Measurements from ENCODE around the gene ADAM17. TPM values are rescaled to one million over a fixed set of nuclear protein-coding genes. Genes with fewer than 3 reads are reported as not detected.
A peak's percentile ranks its signal among the peaks of the same experiment; 100 is the strongest.
"Not testable (repeated sequence)": the region's sequence is repeated elsewhere in the genome, so short reads cannot be mapped to it uniquely, and the experiment has no call there.

ADAM17 gene
- total RNA-seq, 1 donor = 59.2 TPM

DNA sequence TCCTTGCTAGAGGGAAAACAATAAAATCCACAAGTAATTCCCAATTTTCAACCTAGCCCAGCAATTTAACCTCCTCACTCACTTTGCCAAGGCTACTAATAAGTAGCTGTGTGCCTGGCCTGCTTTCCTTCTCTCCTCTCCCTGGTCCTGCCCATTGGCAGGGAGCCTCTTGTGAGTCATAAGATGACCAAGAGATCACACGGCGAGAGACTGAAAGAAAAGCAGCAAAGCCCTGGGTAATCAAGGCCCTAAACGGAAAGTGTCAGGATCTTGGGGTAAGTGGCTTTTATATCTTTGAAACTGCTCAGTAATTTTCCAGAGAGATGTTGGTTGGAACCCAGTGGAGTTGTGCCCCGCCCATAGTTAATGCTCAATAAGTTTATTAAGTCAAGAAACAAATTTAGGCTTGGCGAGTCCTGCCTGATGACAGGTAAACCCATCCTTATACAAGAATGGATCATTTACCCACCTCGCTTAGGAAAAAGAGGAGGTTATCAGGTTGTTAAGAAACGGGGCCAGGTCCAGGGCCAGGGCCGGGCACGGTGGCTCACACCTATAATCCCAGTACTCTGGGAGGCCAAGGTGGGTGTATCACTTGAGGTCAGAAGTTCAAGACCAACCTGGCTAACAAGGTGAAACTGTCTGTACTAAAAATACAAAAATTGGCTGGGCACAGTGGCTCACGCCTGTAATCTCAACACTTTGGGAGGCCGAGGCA lies 10.0 kb upstream of the ADAM17 start:
- TF ChIP-seq, protein P1, sequence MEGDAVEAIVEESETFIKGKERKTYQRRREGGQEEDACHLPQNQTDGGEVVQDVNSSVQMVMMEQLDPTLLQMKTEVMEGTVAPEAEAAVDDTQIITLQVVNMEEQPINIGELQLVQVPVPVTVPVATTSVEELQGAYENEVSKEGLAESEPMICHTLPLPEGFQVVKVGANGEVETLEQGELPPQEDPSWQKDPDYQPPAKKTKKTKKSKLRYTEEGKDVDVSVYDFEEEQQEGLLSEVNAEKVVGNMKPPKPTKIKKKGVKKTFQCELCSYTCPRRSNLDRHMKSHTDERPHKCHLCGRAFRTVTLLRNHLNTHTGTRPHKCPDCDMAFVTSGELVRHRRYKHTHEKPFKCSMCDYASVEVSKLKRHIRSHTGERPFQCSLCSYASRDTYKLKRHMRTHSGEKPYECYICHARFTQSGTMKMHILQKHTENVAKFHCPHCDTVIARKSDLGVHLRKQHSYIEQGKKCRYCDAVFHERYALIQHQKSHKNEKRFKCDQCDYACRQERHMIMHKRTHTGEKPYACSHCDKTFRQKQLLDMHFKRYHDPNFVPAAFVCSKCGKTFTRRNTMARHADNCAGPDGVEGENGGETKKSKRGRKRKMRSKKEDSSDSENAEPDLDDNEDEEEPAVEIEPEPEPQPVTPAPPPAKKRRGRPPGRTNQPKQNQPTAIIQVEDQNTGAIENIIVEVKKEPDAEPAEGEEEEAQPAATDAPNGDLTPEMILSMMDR (IDR thresholded peaks at IDR 0.05; ENCODE audit: insufficient read depth, low read depth, low read length) = no peak
- peak; percentile 97 for DNase-seq (ENCODE audit: low read depth)
- H3K4me3 ChIP-seq (ENCODE audit: low read depth, low read length) = no peak overlapping the region

DNA sequence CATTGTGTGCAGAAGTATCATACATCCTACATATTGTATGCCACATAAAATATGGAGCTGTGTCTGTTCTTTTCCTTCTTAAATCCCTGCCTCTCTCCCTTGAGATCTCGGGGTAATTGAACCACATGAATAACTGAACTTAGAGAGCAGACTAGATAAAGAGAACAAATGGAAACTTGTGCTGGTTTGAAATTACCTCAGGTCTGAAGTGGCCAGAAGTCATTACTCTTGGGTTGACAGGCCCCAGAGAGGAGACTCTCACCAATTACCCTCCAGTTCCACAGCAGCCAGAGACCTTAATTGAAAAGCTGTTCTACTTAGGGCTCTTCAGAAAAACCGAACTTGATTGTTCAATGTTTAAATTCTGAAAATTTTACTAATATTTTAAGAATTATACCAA lies 5.0 kb upstream of the ADAM17 start:
- TF ChIP-seq, protein P1 (IDR thresholded peaks at IDR 0.05; ENCODE audit: insufficient read depth, low read depth, low read length) = no peak
- no peak overlapping the region for H3K4me3 ChIP-seq (ENCODE audit: low read depth, low read length)
- no peak for DNase-seq (ENCODE audit: low read depth)

DNA sequence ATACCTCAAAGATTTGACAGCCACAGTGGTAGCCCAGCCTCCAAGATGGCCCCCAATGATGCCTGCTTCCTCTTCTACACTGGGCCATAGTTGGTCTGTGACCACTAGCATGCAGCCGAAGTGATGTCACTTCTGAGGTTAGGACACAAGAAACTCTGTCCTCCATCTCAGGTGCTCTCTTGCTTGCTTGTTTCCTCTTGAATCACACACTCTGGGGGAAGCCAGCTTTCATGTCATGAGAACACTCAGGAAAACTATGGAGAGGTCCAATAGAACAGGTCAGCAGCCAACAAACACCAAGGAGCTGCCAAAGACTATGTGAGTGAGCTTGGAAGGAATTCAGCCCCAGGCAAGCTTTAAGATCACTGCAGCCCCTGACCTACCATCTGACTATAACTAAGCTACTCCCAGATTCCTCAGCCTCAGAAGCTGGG lies 3.3 kb upstream of the ADAM17 start:
- no peak overlapping the region for H3K4me3 ChIP-seq (ENCODE audit: low read depth, low read length)
- TF ChIP-seq, protein P1 (IDR thresholded peaks at IDR 0.05; ENCODE audit: insufficient read depth, low read depth, low read length) = no peak
- DNase-seq (ENCODE audit: low read depth) = peak; percentile 89

DNA sequence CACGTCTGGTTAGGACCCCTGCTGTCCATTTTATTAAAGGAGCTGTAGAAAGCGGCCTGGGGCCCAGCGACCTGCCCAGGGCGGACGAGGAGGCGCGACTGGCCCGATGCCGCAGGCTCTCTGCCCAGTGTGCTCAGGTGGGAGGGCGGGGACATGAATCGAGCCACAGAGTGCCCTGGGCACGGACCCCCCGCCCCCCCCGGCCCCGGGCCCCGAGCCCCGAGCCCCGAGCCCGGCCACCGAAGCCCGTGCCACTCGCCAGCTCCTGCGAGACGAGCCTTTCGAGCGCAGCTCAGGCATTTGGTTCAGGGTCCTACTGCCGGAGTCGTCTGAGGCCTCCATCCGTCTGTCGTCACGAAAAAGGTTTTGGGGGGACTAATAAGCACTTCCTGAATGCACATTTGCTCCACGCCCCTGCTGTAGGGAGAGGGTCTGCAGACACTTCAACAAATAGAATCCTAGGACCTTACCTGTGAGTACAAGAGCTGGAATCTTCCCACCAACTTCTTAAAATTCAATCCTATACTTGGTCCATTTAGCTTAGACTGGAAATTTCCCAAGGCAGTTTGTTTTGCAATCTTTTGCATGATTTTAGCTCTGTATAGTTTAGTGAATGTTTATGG lies 602 bp upstream of the ADAM17 start:
- TF ChIP-seq, protein P1 (IDR thresholded peaks at IDR 0.05; ENCODE audit: insufficient read depth, low read depth, low read length) = no peak
- peak overlapping the region; percentile 86 for H3K4me3 ChIP-seq (ENCODE audit: low read depth, low read length)
- peak; percentile 70 for DNase-seq (ENCODE audit: low read depth)

DNA sequence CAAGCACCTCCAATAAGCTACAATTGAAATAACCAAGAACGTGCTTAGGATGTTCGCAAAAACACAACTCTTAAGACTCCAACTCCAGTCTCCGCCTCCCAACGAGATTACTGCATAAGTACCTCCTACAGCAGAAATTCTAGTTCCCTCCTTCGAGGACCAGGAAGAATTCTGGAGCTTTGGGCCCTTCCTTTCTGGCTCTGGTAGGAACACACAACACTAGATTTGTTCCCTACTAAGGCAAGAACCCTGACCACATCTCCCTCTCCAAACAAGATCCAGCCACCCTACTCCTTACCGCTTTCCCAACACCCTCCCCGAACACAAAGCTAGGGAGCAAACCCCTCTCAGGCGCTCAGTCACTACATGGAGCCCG lies 721 bp downstream of the ADAM17 start:
- DNase-seq (ENCODE audit: low read depth) = peak; percentile 90
- TF ChIP-seq, protein P1 (IDR thresholded peaks at IDR 0.05; ENCODE audit: insufficient read depth, low read depth, low read length) = no peak
- peak overlapping the region; percentile 86 for H3K4me3 ChIP-seq (ENCODE audit: low read depth, low read length)

DNA sequence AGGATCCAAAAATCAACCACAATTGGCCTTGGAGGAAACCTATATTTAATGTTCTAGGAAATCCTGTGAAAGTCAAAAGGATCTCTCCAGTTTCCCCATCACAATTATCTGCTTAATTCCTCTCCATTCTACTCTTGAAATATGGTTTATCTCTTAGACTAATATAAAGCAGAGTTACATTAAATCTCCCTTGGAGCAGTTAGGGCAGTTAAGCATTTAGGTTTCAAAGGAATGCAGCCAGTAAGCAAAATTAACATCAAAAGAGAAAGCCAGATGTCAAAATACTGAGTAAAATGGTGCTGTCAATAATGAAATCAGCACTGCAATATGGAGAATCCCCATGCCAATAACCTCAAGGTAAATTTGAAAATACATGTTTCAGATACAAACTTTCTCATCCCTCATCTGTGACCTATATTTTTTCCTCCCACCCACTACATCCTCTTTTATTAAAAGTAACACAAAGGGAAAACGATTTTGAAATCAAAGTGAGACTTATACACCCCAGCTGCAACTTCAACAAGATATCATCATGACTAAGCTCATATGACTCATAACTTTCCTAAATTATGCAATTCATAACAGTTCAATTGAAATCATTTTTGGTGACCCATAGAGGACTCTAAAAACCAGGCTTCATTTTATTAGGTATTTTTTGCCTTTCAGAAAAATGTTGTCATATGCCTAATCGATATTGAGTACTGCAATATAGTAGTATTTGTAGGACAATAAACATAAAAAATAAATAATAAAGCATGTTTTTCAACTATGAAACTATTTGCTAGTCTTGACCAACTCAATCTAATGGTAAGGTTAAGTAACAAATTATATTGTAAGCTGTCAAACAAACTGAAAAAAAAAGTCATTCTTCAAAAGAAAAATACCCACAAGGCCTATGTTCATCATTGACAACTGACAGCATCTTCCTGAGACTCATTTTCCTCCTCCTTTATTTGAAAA lies 3.1 kb downstream of the ADAM17 start:
- DNase-seq (ENCODE audit: low read depth) = peak; percentile 92
- H3K4me3 ChIP-seq (ENCODE audit: low read depth, low read length) = peak overlapping the region; percentile 24
- TF ChIP-seq, protein P1 (IDR thresholded peaks at IDR 0.05; ENCODE audit: insufficient read depth, low read depth, low read length) = no peak

DNA sequence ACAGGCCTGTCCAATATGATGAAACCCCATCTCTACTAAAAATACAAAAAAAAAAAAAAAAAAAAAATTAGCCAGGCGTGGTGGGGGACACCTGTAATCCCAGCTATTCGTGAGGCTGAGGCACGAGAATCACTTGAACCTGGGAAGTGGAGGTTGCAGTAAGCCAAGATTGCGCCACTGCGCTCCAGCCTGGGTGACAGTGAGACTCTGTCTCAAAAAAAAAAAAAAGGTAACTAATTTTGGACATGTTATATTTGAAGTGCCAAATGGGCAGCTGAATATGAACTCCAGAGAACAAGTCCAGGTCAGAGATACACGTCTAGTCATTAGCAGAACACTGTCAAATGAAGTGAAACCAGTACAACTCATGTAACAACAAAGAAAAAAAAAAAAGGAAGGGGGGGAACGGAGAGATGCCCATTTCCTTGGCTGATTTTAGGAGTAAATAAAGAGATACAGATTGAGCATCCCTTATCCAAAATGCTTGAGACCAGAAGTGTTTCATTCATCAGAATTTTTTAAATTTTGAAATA lies 4.7 kb downstream of the ADAM17 start:
- DNase-seq (ENCODE audit: low read depth); H3K4me3 ChIP-seq (ENCODE audit: low read depth, low read length): not testable (repeated sequence)
